IMR-90 (cell line): ENCODE measurements around the gene ITPK1. TPM values are rescaled to one million over a fixed set of nuclear protein-coding genes. Genes with fewer than 3 reads are reported as not detected.

Experiments used
- ATAC-seq: fragments of 200-7000 bp; cut with Tn5 transposase; 2 replicates; pipeline ENCODE4 v1.9.1; 2020; ENCODE audit warnings: low read depth, mild to moderate bottlenecking, moderate library complexity
- BruUV-seq: library from RNA; stranded (reverse); fragments of 400-500 nt; replicated peaks from 2 replicates; lab custom pipeline; 2021; lab: Mats Ljungman, UMichigan
- CTCF ChIA-PET: fragments of 300-600 bp; formaldehyde crosslinking; extraction: SDS; loops from one replicate; lab custom pipeline; 2021; ENCODE audit warnings: antibody characterized with exemption; lab: Yijun Ruan, JAX
- POLR2A ChIA-PET: fragments of 300-600 bp; sonication (Branson Sonifier 250); formaldehyde crosslinking; loops from one replicate; lab custom pipeline; 2022; ENCODE audit warnings: antibody characterized with exemption; ENCODE audit not compliant: unreplicated experiment; lab: Charles Lee
- DNase-seq: peaks from one replicate; pipeline ENCODE4 v3.0.0; 2013
- H2AFZ ChIP-seq: replicated peaks from 2 replicates; pipeline ENCODE3; 2013; ENCODE audit warnings: low read length, mild to moderate bottlenecking; ENCODE audit not compliant: poor library complexity
- H2AK5ac ChIP-seq: 2 replicates; pipeline ENCODE4 v1.6.1; 2013; ENCODE audit warnings: low read depth, low read length, inconsistent platforms
- H2AK9ac ChIP-seq: replicated peaks from 2 replicates; pipeline ENCODE3; 2013; ENCODE audit warnings: mild to moderate bottlenecking, low read depth, low read length, moderate library complexity; ENCODE audit not compliant: poor library complexity
- H2BK120ac ChIP-seq: 2 replicates; pipeline ENCODE4 v1.6.1; 2013; ENCODE audit warnings: low read depth, low read length, inconsistent platforms
- H2BK15ac ChIP-seq: 3 replicates; pipeline ENCODE4 v1.6.1; 2013; ENCODE audit warnings: low read depth, low read length, inconsistent platforms
- H2BK20ac ChIP-seq: 2 replicates; pipeline ENCODE4 v1.6.1; 2013; ENCODE audit warnings: low read depth, mild to moderate bottlenecking, inconsistent platforms, low read length, moderate library complexity
- H2BK5ac ChIP-seq: 2 replicates; pipeline ENCODE4 v1.6.1; 2013; ENCODE audit warnings: mild to moderate bottlenecking, low read depth, low read length, inconsistent platforms; ENCODE audit not compliant: poor library complexity, severe bottlenecking
- H3K14ac ChIP-seq: replicated peaks from 2 replicates; pipeline ENCODE4 v1.6.1; 2013; ENCODE audit warnings: low read depth, low read length, inconsistent platforms
- H3K18ac ChIP-seq: 2 replicates; pipeline ENCODE4 v1.6.1; 2013; ENCODE audit warnings: low read depth, low read length, control low read depth
- H3K23ac ChIP-seq: 2 replicates; pipeline ENCODE4 v1.6.1; 2013; ENCODE audit warnings: low read depth, low read length, inconsistent platforms
- H3K27ac ChIP-seq: 2 replicates; pipeline ENCODE4 v1.5.1; 2013; ENCODE audit warnings: mild to moderate bottlenecking, control low read depth, low read length; ENCODE audit not compliant: insufficient read depth
- H3K27me3 ChIP-seq: 2 replicates; pipeline ENCODE4 v1.6.1; 2013; ENCODE audit warnings: low read length; ENCODE audit not compliant: control insufficient read depth, insufficient read depth
- H3K36me3 ChIP-seq: 2 replicates; pipeline ENCODE4 v1.6.1; 2013; ENCODE audit warnings: low read length, mixed read lengths; ENCODE audit not compliant: control insufficient read depth, insufficient read depth
- H3K4ac ChIP-seq: 2 replicates; pipeline ENCODE4 v1.6.1; 2013; ENCODE audit warnings: low read depth, low read length, inconsistent platforms
- H3K4me1 ChIP-seq: 2 replicates; pipeline ENCODE4 v1.6.1; 2013; ENCODE audit warnings: low read length, mixed read lengths; ENCODE audit not compliant: control insufficient read depth, insufficient read depth
- H3K4me2 ChIP-seq: 2 replicates; pipeline ENCODE4 v1.6.1; 2013; ENCODE audit warnings: low read depth, mild to moderate bottlenecking, control low read depth, low read length, moderate library complexity
- H3K4me3 ChIP-seq: 2 replicates; pipeline ENCODE4 v1.5.1; 2013; ENCODE audit warnings: low read depth, mild to moderate bottlenecking, control low read depth, low read length, moderate library complexity; ENCODE audit not compliant: insufficient read depth
- H3K56ac ChIP-seq: 2 replicates; pipeline ENCODE4 v1.6.1; 2013; ENCODE audit warnings: low read length, inconsistent platforms; ENCODE audit not compliant: insufficient read depth; ENCODE audit errors: extremely low read depth
- H3K79me1 ChIP-seq, 2 experiments: 2 replicates each; pipeline ENCODE4 v1.6.1; 2013; ENCODE audit warnings: low read length in 2 of 2, inconsistent platforms in 1 of 2, low read depth in 1 of 2
- H3K9ac ChIP-seq: 2 replicates; pipeline ENCODE4 v1.6.1; 2013; ENCODE audit warnings: low read depth, low read length, control low read depth
- H3K9me1 ChIP-seq: 2 replicates; pipeline ENCODE4 v1.6.1; 2013; ENCODE audit warnings: low read length, inconsistent platforms; ENCODE audit not compliant: insufficient read depth
- H3K9me3 ChIP-seq: 2 replicates; pipeline ENCODE4 v1.6.1; 2013; ENCODE audit warnings: low read length; ENCODE audit not compliant: control insufficient read depth, insufficient read depth
- H4K20me1 ChIP-seq: 2 replicates; pipeline ENCODE4 v1.6.1; 2013; ENCODE audit warnings: low read length, inconsistent platforms; ENCODE audit not compliant: insufficient read depth
- H4K5ac ChIP-seq: 2 replicates; pipeline ENCODE4 v1.6.1; 2013; ENCODE audit warnings: mild to moderate bottlenecking, low read depth, low read length, control low read depth
- H4K8ac ChIP-seq, 2 experiments: 2 replicates each; pipeline ENCODE4 v1.6.1; 2013; ENCODE audit warnings: low read depth in 2 of 2, low read length in 2 of 2, control low read depth in 1 of 2, inconsistent platforms in 1 of 2
- H4K91ac ChIP-seq: 2 replicates; pipeline ENCODE4 v1.6.1; 2013; ENCODE audit warnings: low read depth, low read length, inconsistent platforms; ENCODE audit not compliant: insufficient read depth
- BHLHE40 ChIP-seq: fragments of 150-350 bp; IDR thresholded peaks from 2 replicates; pipeline ENCODE4 v1.6.1; 2016; ENCODE audit warnings: mild to moderate bottlenecking, low read depth, low read length
- CEBPB ChIP-seq: IDR thresholded peaks from 2 replicates; pipeline ENCODE4 v1.6.1; 2012; ENCODE audit warnings: low read depth, low read length, improper control_type of control experiment
- CHD1 ChIP-seq: IDR thresholded peaks from 2 replicates; pipeline ENCODE4 v1.6.1; 2012; ENCODE audit warnings: low read depth, low read length, improper control_type of control experiment
- FOS ChIP-seq: fragments of 150-350 bp; IDR thresholded peaks from 2 replicates; pipeline ENCODE4 v1.6.1; 2016; ENCODE audit warnings: low read depth, low read length
- MAFK ChIP-seq: IDR thresholded peaks from 2 replicates; pipeline ENCODE4 v1.6.1; 2012; ENCODE audit warnings: low read depth, low read length, improper control_type of control experiment
- MAZ ChIP-seq: IDR thresholded peaks from 2 replicates; pipeline ENCODE4 v1.6.1; 2012; ENCODE audit warnings: low read depth, mild to moderate bottlenecking, low read length, improper control_type of control experiment, moderate library complexity, borderline replicate concordance
- MXI1 ChIP-seq: IDR thresholded peaks from 2 replicates; pipeline ENCODE4 v1.6.1; 2012; ENCODE audit warnings: low read depth, mild to moderate bottlenecking, low read length, moderate library complexity, borderline replicate concordance
- RAD21 ChIP-seq: IDR thresholded peaks from 2 replicates; pipeline ENCODE4 v1.6.1; 2012; ENCODE audit warnings: low read length, improper control_type of control experiment
- RCOR1 ChIP-seq: IDR thresholded peaks from 2 replicates; pipeline ENCODE4 v1.6.1; 2012; ENCODE audit warnings: mild to moderate bottlenecking, low read length, improper control_type of control experiment; ENCODE audit not compliant: insufficient replicate concordance
- RFX5 ChIP-seq: IDR thresholded peaks from 2 replicates; pipeline ENCODE4 v1.8.0; 2012; ENCODE audit warnings: low read depth, mild to moderate bottlenecking, low read length, moderate library complexity
- SMC3 ChIP-seq: fragments of 150-350 bp; IDR thresholded peaks from 2 replicates; pipeline ENCODE4 v1.6.1; 2016; ENCODE audit warnings: low read depth, mild to moderate bottlenecking, antibody characterized with exemption, low read length, moderate library complexity
- WGBS, 2 experiments: methylation state at CpG; one replicate each; pipeline versions ENCODE4 v1.1.5 to v1.1.7; 2013; ENCODE audit warnings: missing lambda C conversion rate in 2 of 2; ENCODE audit not compliant: insufficient read length in 1 of 2; ENCODE audit errors: extremely low coverage in 2 of 2; 5-methylcytosine and 5-hydroxymethylcytosine counted together
- dilution Hi-C: fragments of 300-500 bp; cut with HindIII; formaldehyde crosslinking; loops from one replicate; pipeline ENCODE4 v1.14.3; 2018; ENCODE audit warnings: low sequenced_read_pairs; ENCODE audit not compliant: unreplicated experiment
- in situ Hi-C: fragments of 300-500 bp; cut with MboI; formaldehyde crosslinking; loops from 3 replicates; pipeline ENCODE4 v1.14.3; 2019; ENCODE audit warnings: low sequenced_read_pairs, inconsistent platforms, mixed read lengths
- intact Hi-C: fragments of 100-400 bp; cut with micrococcal nuclease; formaldehyde crosslinking; loops from 2 replicates; pipeline ENCODE4 v1.10.0; 2022
- polyA plus RNA-seq, 3 experiments: library from polyadenylated mRNA; depleted of rRNA; stranded (reverse); fragments of >200 nt; gene quantifications; 2 replicates each; pipeline ENCODE4 v1.2.3, GENCODE V29; 2012; ENCODE audit warnings: low replicate concordance in 1 of 3
- total RNA-seq: library from RNA; depleted of rRNA; stranded (reverse); fragments of >200 nt; gene quantifications from 2 replicates; pipeline ENCODE4 v1.2.3, GENCODE V29; 2012
- TF ChIP-seq, protein P1 (sequence below): fragments of 150-350 bp; IDR thresholded peaks from 2 replicates; pipeline ENCODE4 v1.6.1; 2017; ENCODE audit warnings: mild to moderate bottlenecking, antibody characterized with exemption, low read length, low read depth
- TF ChIP-seq, protein P2 (sequence below): fragments of 150-350 bp; IDR thresholded peaks from 2 replicates; pipeline ENCODE4 v1.6.1; 2016; ENCODE audit warnings: low read depth, mild to moderate bottlenecking, low read length, moderate library complexity, borderline replicate concordance

Gene ITPK1
- total and polyA plus RNA-seq, 2 of the 4 experiments (the other 2 are of a cell fraction): 21.7 to 26.9 TPM

DNA sequence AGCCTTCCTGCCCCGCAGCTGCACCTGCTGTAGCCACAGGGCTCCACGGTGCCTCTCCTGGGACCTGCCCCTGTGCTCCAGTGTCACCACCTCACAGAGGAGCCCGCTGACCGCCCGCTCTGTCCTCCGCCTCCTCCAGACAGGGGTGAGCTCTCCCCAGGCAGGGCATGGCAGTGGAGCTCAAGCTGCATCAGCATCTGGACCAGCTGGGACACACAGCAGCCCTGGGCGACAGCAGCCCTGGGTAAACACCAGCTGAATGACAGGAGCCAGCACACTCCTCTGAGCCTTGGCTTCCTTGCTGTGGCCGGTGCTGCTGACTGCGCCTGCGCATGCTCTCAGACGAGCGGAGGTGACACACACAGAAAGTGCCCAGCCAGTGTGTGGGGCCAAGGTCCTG, 170.7 kb downstream of the ITPK1 start:
- Histone ChIP-seq H2AFZ (no peak overlapping the region), H3K9me3 (no peaks in the 10 kb centered on the region), H3K56ac (no peak overlapping the region), H3K4me1 (no peaks in the 10 kb centered on the region), H3K79me1 (no peaks in the 10 kb centered on the region), H2AK5ac (no peak overlapping the region), H3K4me3 (no peak overlapping the region), H4K20me1 (no peaks in the 10 kb centered on the region), H3K36me3 (no peaks in the 10 kb centered on the region; the same call in 1 of the 2 replicates), H2BK20ac (no peak overlapping the region), H3K4ac (no peak overlapping the region), H3K23ac (no peak overlapping the region), H2AK9ac (no peak overlapping the region), H3K4me2 (no peak overlapping the region), H2BK15ac (no peak overlapping the region), H3K14ac (no peak overlapping the region), H3K18ac (no peak overlapping the region), H3K27ac (no peak overlapping the region), H4K5ac (no peak overlapping the region), H3K27me3 (no peaks in the 10 kb centered on the region), H4K8ac (no peak overlapping the region), H2BK5ac (no peak overlapping the region), H3K9ac (no peak overlapping the region), H4K91ac (no peak overlapping the region), H2BK120ac (no peak overlapping the region), H3K9me1 (no peaks in the 10 kb centered on the region)
- no peak for ATAC-seq
- POLR2A ChIA-PET: no interaction called here
- no peak for DNase-seq
- intact Hi-C loops: no loop called here
- no TSS peak for BruUV-seq
- 92% methylated on average over 2 of the region's 12 CpGs; no CpG with 5 or more reads in 1 of the 2 experiments for WGBS, 2 experiments
- dilution Hi-C loops: no loop called here
- in situ Hi-C loops: no loop called here
- CTCF ChIA-PET: interaction anchor here (0.5 kb wide), 1 partner anchor 93 kb away, joined by 3 read pairs; no protein-coding TSS in a partner anchor
- TF ChIP-seq RCOR1 (no peak), RAD21 (no peak), FOS (no peak), MAZ (no peak), RFX5 (no peak), MAFK (no peak), CEBPB (no peak), MXI1 (no peak), SMC3 (no peak), BHLHE40 (no peak), CHD1 (no peak)
- TF ChIP-seq, protein P1, sequence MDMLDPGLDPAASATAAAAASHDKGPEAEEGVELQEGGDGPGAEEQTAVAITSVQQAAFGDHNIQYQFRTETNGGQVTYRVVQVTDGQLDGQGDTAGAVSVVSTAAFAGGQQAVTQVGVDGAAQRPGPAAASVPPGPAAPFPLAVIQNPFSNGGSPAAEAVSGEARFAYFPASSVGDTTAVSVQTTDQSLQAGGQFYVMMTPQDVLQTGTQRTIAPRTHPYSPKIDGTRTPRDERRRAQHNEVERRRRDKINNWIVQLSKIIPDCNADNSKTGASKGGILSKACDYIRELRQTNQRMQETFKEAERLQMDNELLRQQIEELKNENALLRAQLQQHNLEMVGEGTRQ: no peak
- TF ChIP-seq, protein P2, sequence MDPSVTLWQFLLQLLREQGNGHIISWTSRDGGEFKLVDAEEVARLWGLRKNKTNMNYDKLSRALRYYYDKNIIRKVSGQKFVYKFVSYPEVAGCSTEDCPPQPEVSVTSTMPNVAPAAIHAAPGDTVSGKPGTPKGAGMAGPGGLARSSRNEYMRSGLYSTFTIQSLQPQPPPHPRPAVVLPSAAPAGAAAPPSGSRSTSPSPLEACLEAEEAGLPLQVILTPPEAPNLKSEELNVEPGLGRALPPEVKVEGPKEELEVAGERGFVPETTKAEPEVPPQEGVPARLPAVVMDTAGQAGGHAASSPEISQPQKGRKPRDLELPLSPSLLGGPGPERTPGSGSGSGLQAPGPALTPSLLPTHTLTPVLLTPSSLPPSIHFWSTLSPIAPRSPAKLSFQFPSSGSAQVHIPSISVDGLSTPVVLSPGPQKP: no peak
